HG03039 (cell line): ENCODE results near the gene HTR2C.
"Not testable (repeated sequence)": the region's sequence is repeated elsewhere in the genome, so short reads cannot be mapped to it uniquely, and the experiment has no call there.

Source experiments
- ATAC-seq: cut with Tn5 transposase; IDR thresholded peaks from one replicate; pipeline ENCODE4 v1.9.1; 2021; ENCODE audit warnings: mild to moderate bottlenecking, moderate library complexity; ENCODE audit not compliant: unreplicated experiment

HTR2C gene

GRCh38 chrX:114937090-114937489, 353.2 kb downstream of the HTR2C start:
- not testable (repeated sequence) for ATAC-seq

DNA sequence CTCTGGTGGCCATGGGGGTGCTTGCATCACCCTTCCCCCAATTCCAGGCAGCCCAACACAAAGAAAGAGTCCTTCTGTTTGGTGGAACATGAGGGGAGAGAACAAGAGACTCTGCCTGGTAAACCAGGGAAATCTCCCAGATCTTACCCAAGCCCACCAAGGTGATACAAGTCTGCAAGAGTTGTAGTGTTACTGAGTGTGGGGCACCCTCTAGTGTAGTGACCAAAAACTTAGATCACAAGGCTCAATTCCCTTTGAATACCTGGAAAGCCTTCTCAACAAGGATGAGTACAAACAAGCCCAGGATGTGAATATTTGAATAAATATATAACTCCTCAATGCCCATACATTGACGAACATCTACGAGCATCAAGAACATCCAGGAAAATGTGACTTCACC, 368.8 kb downstream of the HTR2C start:
- no peak for ATAC-seq
